B cell (primary cell): Measurements from ENCODE around the gene TBCA. TPM values are rescaled to one million over a fixed set of nuclear protein-coding genes. Genes with fewer than 3 reads are reported as not detected.

Source experiments
- ATAC-seq: fragments of 200-7000 bp; cut with Tn5 transposase; one replicate; pipeline ENCODE4 v1.10.0; 2021; ENCODE audit warnings: low read depth, mild to moderate bottlenecking, moderate number of reproducible peaks, moderate library complexity
- CTCF ChIA-PET: fragments of 350-600 bp; sonication (Branson Sonifier 250); formaldehyde crosslinking; loops from one replicate; lab custom pipeline; 2021; ENCODE audit warnings: antibody characterized with exemption, inconsistent platforms; lab: Charles Lee
- POLR2A ChIA-PET: fragments of 350-600 bp; sonication (Branson Sonifier 250); formaldehyde crosslinking; loops from one replicate; lab custom pipeline; 2021; ENCODE audit warnings: antibody characterized with exemption; lab: Charles Lee
- DNase-seq: peaks from one replicate; pipeline ENCODE4 v3.0.0; 2013
- H2AFZ ChIP-seq: 2 replicates; pipeline ENCODE4 v1.6.1; 2012; ENCODE audit warnings: mild to moderate bottlenecking, low read depth, low read length; ENCODE audit not compliant: insufficient read depth, poor library complexity, severe bottlenecking
- H3K27ac ChIP-seq, 2 donors: 1 replicate in 1 of 2; 2 replicates in 1 of 2; pipeline ENCODE4 v1.5.1; 2012 to 2013; ENCODE audit warnings: low read length in 2 of 2, mild to moderate bottlenecking in 2 of 2, moderate library complexity in 1 of 2
- H3K27me3 ChIP-seq, 4 experiments: fragments of 200-600 bp in 1 of 4; sonication (generic) in 1 of 4; replicated peaks in 1 of 4; 1 replicate in 2 of 4; 2 replicates in 2 of 4; pipeline versions ENCODE4 v1.6.1 to v1.7.0; 2013 to 2016; ENCODE audit warnings: low read length in 3 of 4, mild to moderate bottlenecking in 2 of 4, mixed read lengths in 1 of 4, moderate library complexity in 1 of 4; ENCODE audit not compliant: insufficient read depth in 4 of 4, control insufficient read depth in 3 of 4; ENCODE audit errors: control extremely low read depth in 1 of 4
- H3K36me3 ChIP-seq, 2 experiments: replicated peaks in 1 of 2; 1 replicate in 1 of 2; 2 replicates in 1 of 2; pipeline versions ENCODE4 v1.6.1 to v1.7.1; 2013; ENCODE audit warnings: low read length in 1 of 2; ENCODE audit not compliant: insufficient read depth in 2 of 2, control insufficient read depth in 1 of 2; ENCODE audit errors: control extremely low read depth in 1 of 2, extremely low read depth in 1 of 2
- H3K4me1 ChIP-seq, 2 donors: fragments of 200-600 bp in 1 of 2; sonication (generic) in 1 of 2; 1 replicate in 1 of 2; 2 replicates in 1 of 2; pipeline versions ENCODE4 v1.5.1 to v1.6.1; 2013 to 2017; ENCODE audit warnings: low read length in 2 of 2; ENCODE audit not compliant: control insufficient read depth in 2 of 2, insufficient read depth in 2 of 2
- H3K4me2 ChIP-seq: replicated peaks from 2 replicates; pipeline ENCODE3; 2012; ENCODE audit warnings: mild to moderate bottlenecking, low read depth, low read length; ENCODE audit not compliant: poor library complexity, severe bottlenecking
- H3K4me3 ChIP-seq, 5 experiments: fragments of 200-600 bp in 1 of 5; sonication (generic) in 1 of 5; 1 replicate in 3 of 5; 2 replicates in 2 of 5; pipeline versions ENCODE4 v1.5.1 to v1.7.0; 2011 to 2016; ENCODE audit warnings: low read length in 4 of 5, mild to moderate bottlenecking in 4 of 5, low read depth in 2 of 5, control low read depth in 1 of 5, moderate library complexity in 1 of 5; ENCODE audit not compliant: insufficient read depth in 1 of 5; ENCODE audit errors: control extremely low read depth in 1 of 5, extremely low read depth in 1 of 5
- H3K79me2 ChIP-seq: fragments of 200-600 bp; sonication (generic); one replicate; pipeline ENCODE4 v1.6.0; 2016; ENCODE audit warnings: low read length; ENCODE audit not compliant: control insufficient read depth, insufficient read depth
- H3K9ac ChIP-seq: fragments of 200-600 bp; sonication (generic); 2 replicates; pipeline ENCODE4 v1.6.1; 2017; ENCODE audit warnings: mild to moderate bottlenecking, low read length, moderate library complexity
- H3K9me3 ChIP-seq, 3 donors: one replicate each; pipeline versions ENCODE4 v1.6.1 to v1.7.1; 2013; ENCODE audit warnings: low read length in 2 of 3; ENCODE audit not compliant: control insufficient read depth in 2 of 3, insufficient read depth in 1 of 3; ENCODE audit errors: control extremely low read depth in 1 of 3
- H4K20me1 ChIP-seq: 2 replicates; pipeline ENCODE4 v1.6.0; 2012; ENCODE audit warnings: mild to moderate bottlenecking, low read length; ENCODE audit not compliant: insufficient read depth, control insufficient read depth, poor library complexity, severe bottlenecking
- H3K27ac Mint-ChIP-seq: one replicate; pipeline ENCODE4 v1.8.0; 2021; ENCODE audit warnings: mixed read lengths
- H3K27me3 Mint-ChIP-seq: one replicate; pipeline ENCODE4 v1.8.0; 2021; ENCODE audit warnings: mixed read lengths
- H3K4me1 Mint-ChIP-seq: one replicate; pipeline ENCODE4 v1.8.0; 2021; ENCODE audit warnings: mixed read lengths
- H3K4me3 Mint-ChIP-seq: one replicate; pipeline ENCODE4 v1.8.0; 2021; ENCODE audit warnings: mixed read lengths
- H3K9me3 Mint-ChIP-seq: one replicate; pipeline ENCODE4 v1.8.0; 2022; ENCODE audit warnings: mixed read lengths; ENCODE audit not compliant: insufficient read depth
- CTCF ChIP-seq: fragments of 200-600 bp; IDR thresholded peaks from one replicate; pipeline ENCODE4 v1.8.0; 2022; ENCODE audit warnings: antibody characterized with exemption, mild to moderate bottlenecking
- EZH2 ChIP-seq: IDR thresholded peaks from 2 replicates; pipeline ENCODE4 v1.6.1; 2012; ENCODE audit warnings: borderline replicate concordance, low read depth, mild to moderate bottlenecking, moderate library complexity, low read length; ENCODE audit not compliant: insufficient read depth, poor library complexity, severe bottlenecking
- WGBS: methylation state at CpG from one replicate; pipeline ENCODE4 v1.1.5; 2013; ENCODE audit warnings: missing lambda C conversion rate; ENCODE audit not compliant: insufficient coverage; 5-methylcytosine and 5-hydroxymethylcytosine counted together
- intact Hi-C: fragments of 100-400 bp; cut with micrococcal nuclease; formaldehyde crosslinking; loops from one replicate; pipeline ENCODE4 v1.10.0; 2022
- polyA plus RNA-seq: library from polyadenylated mRNA; depleted of rRNA; stranded (reverse); fragments of >200 nt; gene quantifications from 2 replicates; pipeline ENCODE4 v1.2.3, GENCODE V29; 2012
- total RNA-seq, 2 donors: library from RNA; stranded (reverse); fragments of 120-200 nt in 1 of 2; gene quantifications; 1 replicate in 1 of 2; 2 replicates in 1 of 2; pipeline versions ENCODE4 v1.2.3 to v1.2.4, GENCODE V29; 2013 to 2022

TBCA gene
- total and polyA plus RNA-seq, 2 donors (not counting 1 experiment from before 2014, with no cell fraction given) = 22.3 to 110 TPM

- no peaks in the 10 kb centered on the region for H3K27me3 Mint-ChIP-seq
- DNase-seq (no peak), ATAC-seq (no peak)
- peaks cover 68% of the 10 kb centered on the region for H3K79me2 ChIP-seq
- no peaks in the 10 kb centered on the region for H3K27me3 ChIP-seq
- peaks cover 0 to 1% (median 0%) of the 10 kb centered on the region in 3 donors for H3K9me3 ChIP-seq
- H2AFZ ChIP-seq = no peak overlapping the region
- H4K20me1 ChIP-seq = peaks cover 25% of the 10 kb centered on the region
- H3K4me1 ChIP-seq = no peaks in the 10 kb centered on the region
- peaks cover 0 to 3% of the 10 kb centered on the region in 2 experiments for H3K36me3 ChIP-seq
- WGBS = no CpG with 5 or more reads among the region's 2 CpGs
- no peak overlapping the region for H3K4me2 ChIP-seq
- peaks cover 2% of the 10 kb centered on the region for H3K9me3 Mint-ChIP-seq
- H3K27ac Mint-ChIP-seq = no peak overlapping the region
- ChIA-PET POLR2A (no interaction called here), CTCF (no interaction called here)
- no peak overlapping the region for H3K27ac ChIP-seq
- intact Hi-C loops = no loop called here
- TF ChIP-seq CTCF (no peak), EZH2 (no peak)
- H3K4me1 Mint-ChIP-seq = peaks cover 24% of the 10 kb centered on the region
- H3K4me3 Mint-ChIP-seq = no peak overlapping the region
- no peak overlapping the region for H3K4me3 ChIP-seq
- no peak overlapping the region for H3K9ac ChIP-seq
Measured at GRCh38 chr5:77734885-77735284, 41.3 kb downstream of the TBCA start.

GRCh38 chr5:77733130-77733529 is 43.0 kb downstream of the TBCA start:
- ATAC-seq (no peak), DNase-seq (no peak)
- no peak overlapping the region for H3K4me3 Mint-ChIP-seq
- no peaks in the 10 kb centered on the region for H3K27me3 Mint-ChIP-seq
- no peaks in the 10 kb centered on the region for H3K4me1 ChIP-seq
- peaks cover 0 to 1% (median 0%) of the 10 kb centered on the region in 3 donors for H3K9me3 ChIP-seq
- H3K9me3 Mint-ChIP-seq = peaks cover 2% of the 10 kb centered on the region
- peaks cover 0 to 3% of the 10 kb centered on the region in 2 experiments for H3K36me3 ChIP-seq
- H2AFZ ChIP-seq = no peak overlapping the region
- H3K27ac ChIP-seq = no peak overlapping the region
- H3K4me2 ChIP-seq = no peak overlapping the region
- H3K4me3 ChIP-seq = no peak overlapping the region
- intact Hi-C loops = no loop called here
- H3K9ac ChIP-seq = no peak overlapping the region
- ChIA-PET CTCF (interaction anchor here (1.3 kb wide), 1 partner anchor 12 kb away, joined by 3 read pairs; no protein-coding TSS in a partner anchor), POLR2A (no interaction called here)
- no peak overlapping the region for H3K27ac Mint-ChIP-seq
- WGBS = 100% methylated on average over 3 of the region's 3 CpGs
- peaks cover 64% of the 10 kb centered on the region for H3K79me2 ChIP-seq
- H3K27me3 ChIP-seq = no peaks in the 10 kb centered on the region
- peaks cover 31% of the 10 kb centered on the region for H3K4me1 Mint-ChIP-seq
- H4K20me1 ChIP-seq = peaks cover 19% of the 10 kb centered on the region
- TF ChIP-seq CTCF (no peak), EZH2 (no peak)
